GM11168 (cell line): ENCODE measurements around the gene PDZD2.
"Not testable (repeated sequence)": the region's sequence is repeated elsewhere in the genome, so short reads cannot be mapped to it uniquely, and the experiment has no call there.

ENCODE experiments used
- in situ Hi-C: fragments of 300-500 bp; cut with MboI; formaldehyde crosslinking; loops from one replicate; pipeline ENCODE4 v1.12.0; 2022; ENCODE audit warnings: low sequenced_read_pairs; ENCODE audit not compliant: unreplicated experiment

Gene PDZD2

GRCh38 chr5:31944684-31945445 is 305.9 kb downstream of the PDZD2 start:
- in situ Hi-C loops, result no loop called here

- in situ Hi-C loops, result no loop called here
Measured at GRCh38 chr5:31948006-31948405, 309.1 kb downstream of the PDZD2 start.

GRCh38 chr5:31952067-31952466 is 313.1 kb downstream of the PDZD2 start:
- in situ Hi-C loops, result no loop called here

GRCh38 chr5:31954091-31954490 is 315.2 kb downstream of the PDZD2 start:
- in situ Hi-C loops, result no loop called here

GRCh38 chr5:31957151-31957550 is 318.2 kb downstream of the PDZD2 start:
- in situ Hi-C loops, result no loop called here

GRCh38 chr5:31962351-31962751 is 323.4 kb downstream of the PDZD2 start:
- in situ Hi-C loops, result no loop called here

- in situ Hi-C loops, result no loop called here
Measured at GRCh38 chr5:31962871-31963307, 324.0 kb downstream of the PDZD2 start.

- in situ Hi-C loops, result no loop called here
Measured at GRCh38 chr5:31963358-31964006, 324.6 kb downstream of the PDZD2 start.

GRCh38 chr5:31964007-31964360 is 325.1 kb downstream of the PDZD2 start:
- in situ Hi-C loops, result no loop called here

GRCh38 chr5:31965227-31965626 is 326.3 kb downstream of the PDZD2 start:
- in situ Hi-C loops, result no loop called here

GRCh38 chr5:31966936-31967335 is 328.0 kb downstream of the PDZD2 start:
- in situ Hi-C loops, result no loop called here

- in situ Hi-C loops, result no loop called here
Measured at GRCh38 chr5:31967461-31967860, 328.5 kb downstream of the PDZD2 start.

- in situ Hi-C loops, result no loop called here
Measured at GRCh38 chr5:31972558-31972957, 333.6 kb downstream of the PDZD2 start.

- in situ Hi-C loops, result not testable (repeated sequence)
Measured at GRCh38 chr5:31975189-31975612, 336.3 kb downstream of the PDZD2 start.

GRCh38 chr5:31976169-31976568 is 337.2 kb downstream of the PDZD2 start:
- in situ Hi-C loops, result no loop called here

GRCh38 chr5:31981361-31981945 is 342.5 kb downstream of the PDZD2 start:
- in situ Hi-C loops, result no loop called here

GRCh38 chr5:31982027-31982426 is 343.1 kb downstream of the PDZD2 start:
- in situ Hi-C loops, result no loop called here

GRCh38 chr5:31982621-31983020 is 343.7 kb downstream of the PDZD2 start:
- in situ Hi-C loops, result no loop called here

- in situ Hi-C loops, result no loop called here
Measured at GRCh38 chr5:31983851-31984250, 344.9 kb downstream of the PDZD2 start.

GRCh38 chr5:31984691-31985090 is 345.8 kb downstream of the PDZD2 start:
- in situ Hi-C loops, result no loop called here

- in situ Hi-C loops, result no loop called here
Measured at GRCh38 chr5:31986101-31986500, 347.2 kb downstream of the PDZD2 start.
